GM21576 (cell line): Measurements from ENCODE around the gene R3HDM2.

Experiments used
- ATAC-seq: cut with Tn5 transposase; IDR thresholded peaks from one replicate; pipeline ENCODE4 v1.9.1; 2021; ENCODE audit warnings: mild to moderate bottlenecking, moderate library complexity; ENCODE audit not compliant: unreplicated experiment

R3HDM2 gene

GRCh38 chr12:57219993-57220754, 210.7 kb downstream of the R3HDM2 start:
- ATAC-seq = no peak

- no peak for ATAC-seq
Observed at GRCh38 chr12:57219205-57219992, 211.4 kb downstream of the R3HDM2 start.

GRCh38 chr12:57218030-57218853, 212.6 kb downstream of the R3HDM2 start:
- no peak for ATAC-seq

- ATAC-seq = no peak
Observed at GRCh38 chr12:57216921-57217879, 213.6 kb downstream of the R3HDM2 start.

GRCh38 chr12:57216014-57216911, 214.6 kb downstream of the R3HDM2 start, which contains the start of gene NXPH4:
TSS of gene NXPH4 (plus strand) at chr12:57216794. CDS start at chr12:57216970, 176 bp downstream.
- no peak for ATAC-seq

- ATAC-seq = peak; percentile 37
Observed at GRCh38 chr12:57215668-57216013, 215.2 kb downstream of the R3HDM2 start.

GRCh38 chr12:57215065-57215464, 215.8 kb downstream of the R3HDM2 start:
- no peak for ATAC-seq

GRCh38 chr12:57214398-57214781, 216.5 kb downstream of the R3HDM2 start:
- ATAC-seq = no peak

GRCh38 chr12:57213763-57214397, 217.0 kb downstream of the R3HDM2 start:
- no peak for ATAC-seq

- ATAC-seq = peak; percentile 49
Observed at GRCh38 chr12:57213058-57213715, 217.7 kb downstream of the R3HDM2 start.

- no peak for ATAC-seq
Observed at GRCh38 chr12:57212701-57213057, 218.2 kb downstream of the R3HDM2 start.

GRCh38 chr12:57211791-57212700, 218.8 kb downstream of the R3HDM2 start:
- ATAC-seq = no peak

- no peak for ATAC-seq
Observed at GRCh38 chr12:57210926-57211692, 219.7 kb downstream of the R3HDM2 start.

- ATAC-seq = no peak
Observed at GRCh38 chr12:57210461-57210860, 220.4 kb downstream of the R3HDM2 start.

- ATAC-seq = no peak
Observed at GRCh38 chr12:57209916-57210315, 220.9 kb downstream of the R3HDM2 start.

- ATAC-seq = no peak
Observed at GRCh38 chr12:57208631-57209282, 222.1 kb downstream of the R3HDM2 start.
